ENCODE data around the gene GDF15.

Gene GDF15

DNA sequence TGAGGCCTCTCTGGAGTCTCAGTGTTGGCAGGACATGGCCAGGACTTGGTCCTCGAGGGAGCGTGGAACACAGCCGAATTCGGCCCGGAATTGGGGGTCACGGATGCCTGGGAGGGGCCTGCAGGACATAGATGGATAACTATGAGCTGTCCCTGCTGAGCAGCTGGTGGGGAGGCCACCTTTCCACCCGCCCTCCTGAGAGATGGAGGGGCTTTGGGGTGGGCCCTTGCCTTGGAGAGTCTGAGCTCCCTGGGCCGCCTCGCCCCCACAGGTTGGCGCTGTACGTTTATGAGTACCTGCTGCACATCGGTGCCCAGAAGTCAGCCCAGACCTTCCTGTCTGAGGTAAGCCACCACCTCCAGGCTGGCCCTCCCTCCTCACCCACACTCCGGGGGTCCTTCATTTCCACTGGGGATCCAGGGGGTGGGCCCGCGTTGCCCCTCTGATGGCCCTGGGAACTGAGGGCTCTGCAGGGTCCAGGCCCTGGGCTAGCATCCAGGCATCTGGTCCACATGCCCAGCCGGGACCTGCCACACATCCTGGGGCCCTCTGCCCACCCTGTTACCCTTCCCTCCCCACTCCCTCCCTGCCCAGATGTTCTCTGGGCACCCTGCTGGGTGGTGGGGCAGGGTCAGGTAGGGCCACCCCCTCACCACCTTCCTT lies 41.3 kb downstream of the GDF15 start (continued):
- TF ChIP-seq, protein P1, sequence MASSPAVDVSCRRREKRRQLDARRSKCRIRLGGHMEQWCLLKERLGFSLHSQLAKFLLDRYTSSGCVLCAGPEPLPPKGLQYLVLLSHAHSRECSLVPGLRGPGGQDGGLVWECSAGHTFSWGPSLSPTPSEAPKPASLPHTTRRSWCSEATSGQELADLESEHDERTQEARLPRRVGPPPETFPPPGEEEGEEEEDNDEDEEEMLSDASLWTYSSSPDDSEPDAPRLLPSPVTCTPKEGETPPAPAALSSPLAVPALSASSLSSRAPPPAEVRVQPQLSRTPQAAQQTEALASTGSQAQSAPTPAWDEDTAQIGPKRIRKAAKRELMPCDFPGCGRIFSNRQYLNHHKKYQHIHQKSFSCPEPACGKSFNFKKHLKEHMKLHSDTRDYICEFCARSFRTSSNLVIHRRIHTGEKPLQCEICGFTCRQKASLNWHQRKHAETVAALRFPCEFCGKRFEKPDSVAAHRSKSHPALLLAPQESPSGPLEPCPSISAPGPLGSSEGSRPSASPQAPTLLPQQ (tag by site-specific recombination; IDR thresholded peaks at IDR 0.05), result 0 out of 2 replicates have a peak, but pooled peaks have one; percentile 21
- TF ChIP-seq GLI4 (tag by site-specific recombination; IDR thresholded peaks at IDR 0.05) (no peak), ZFHX2 (tag by site-specific recombination; conservative IDR thresholded peaks at IDR 0.05) (0 out of 2 replicates have a peak, but pooled peaks have one; percentile 7), HOXA7 (CRISPR knock-in tag; IDR thresholded peaks at IDR 0.05; ENCODE audit: borderline replicate concordance) (no peak), GLIS1 (tag by site-specific recombination; IDR thresholded peaks at IDR 0.05) (peak; percentile 78), ZNF404 (tag by site-specific recombination; IDR thresholded peaks at IDR 0.05) (no peak), ZNF133 (tag by site-specific recombination; IDR thresholded peaks at IDR 0.05) (no peak), KLF8 (tag by site-specific recombination; IDR thresholded peaks at IDR 0.05) (no peak), ZNF48 (tag by site-specific recombination; IDR thresholded peaks at IDR 0.05) (no peak)
- TF ChIP-seq, protein P2, sequence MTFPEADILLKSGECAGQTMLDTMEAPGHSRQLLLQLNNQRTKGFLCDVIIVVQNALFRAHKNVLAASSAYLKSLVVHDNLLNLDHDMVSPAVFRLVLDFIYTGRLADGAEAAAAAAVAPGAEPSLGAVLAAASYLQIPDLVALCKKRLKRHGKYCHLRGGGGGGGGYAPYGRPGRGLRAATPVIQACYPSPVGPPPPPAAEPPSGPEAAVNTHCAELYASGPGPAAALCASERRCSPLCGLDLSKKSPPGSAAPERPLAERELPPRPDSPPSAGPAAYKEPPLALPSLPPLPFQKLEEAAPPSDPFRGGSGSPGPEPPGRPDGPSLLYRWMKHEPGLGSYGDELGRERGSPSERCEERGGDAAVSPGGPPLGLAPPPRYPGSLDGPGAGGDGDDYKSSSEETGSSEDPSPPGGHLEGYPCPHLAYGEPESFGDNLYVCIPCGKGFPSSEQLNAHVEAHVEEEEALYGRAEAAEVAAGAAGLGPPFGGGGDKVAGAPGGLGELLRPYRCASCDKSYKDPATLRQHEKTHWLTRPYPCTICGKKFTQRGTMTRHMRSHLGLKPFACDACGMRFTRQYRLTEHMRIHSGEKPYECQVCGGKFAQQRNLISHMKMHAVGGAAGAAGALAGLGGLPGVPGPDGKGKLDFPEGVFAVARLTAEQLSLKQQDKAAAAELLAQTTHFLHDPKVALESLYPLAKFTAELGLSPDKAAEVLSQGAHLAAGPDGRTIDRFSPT (tag by site-specific recombination; IDR thresholded peaks at IDR 0.05), result peak; percentile 74

- ChIA-PET POLR2A (interaction anchor here (1.0 kb wide), 1 partner anchor 11 kb away, joined by 3 read pairs; no protein-coding TSS in a partner anchor), CTCF (interaction anchor here (0.6 to 1.3 kb wide), 2 partner anchors 34 to 236 kb away, joined by 3 read pairs; no protein-coding TSS in a partner anchor)
- Histone ChIP-seq H3K36me3 (ENCODE audit: control insufficient read depth in 2 of 2, insufficient read depth in 1 of 2, low read length in 2 of 2) (no peaks in the 10 kb centered on the region), H3K4me1 (ENCODE audit: control insufficient read depth, insufficient read depth, low read length) (peaks cover 16% of the 10 kb centered on the region), H3K9me3 (ENCODE audit: control insufficient read depth, insufficient read depth, low read depth, low read length) (no peaks in the 10 kb centered on the region), H3K27ac (ENCODE audit: extremely low read depth, low read depth, low read length) (no peak overlapping the region), H3K4me3 (ENCODE audit: low read depth, low read length) (no peak overlapping the region)
- TF ChIP-seq MEIS1 (CRISPR knock-in tag; IDR thresholded peaks at IDR 0.05; ENCODE audit: borderline replicate concordance) (no peak), ZNF366 (tag by site-specific recombination; conservative IDR thresholded peaks at IDR 0.05) (no peak), ZNF341 (tag by site-specific recombination; IDR thresholded peaks at IDR 0.05; ENCODE audit: low read depth) (no peak), ZNF148 (tag by site-specific recombination; IDR thresholded peaks at IDR 0.05; ENCODE audit: borderline replicate concordance) (no peak), ZNF707 (tag by site-specific recombination; IDR thresholded peaks at IDR 0.05) (no peak), ZNF791 (tag by site-specific recombination; IDR thresholded peaks at IDR 0.05) (no peak), ZNF157 (tag by site-specific recombination; IDR thresholded peaks at IDR 0.05) (no peak), ZNF610 (tag by site-specific recombination; IDR thresholded peaks at IDR 0.05; ENCODE audit: borderline replicate concordance) (no peak), ZNF155 (tag by site-specific recombination; IDR thresholded peaks at IDR 0.05) (no peak), ZNF585B (tag by site-specific recombination; IDR thresholded peaks at IDR 0.05) (no peak), ZNF248 (tag by site-specific recombination; IDR thresholded peaks at IDR 0.05) (no peak), HOXA7 (CRISPR knock-in tag; IDR thresholded peaks at IDR 0.05; ENCODE audit: borderline replicate concordance) (no peak), ZNF660 (tag by site-specific recombination; IDR thresholded peaks at IDR 0.05) (no peak), PRDM2 (tag by site-specific recombination; IDR thresholded peaks at IDR 0.05; ENCODE audit: borderline replicate concordance) (no peak), SP2 (tag by site-specific recombination; IDR thresholded peaks at IDR 0.05) (no peak)
These were observed 41.8 kb downstream of the GDF15 start for GRCh38 chr19:18427743-18428113.
